Breast epithelium (tissue), 4 donors: ENCODE results near the gene NR3C2. TPM values are rescaled to one million over a fixed set of nuclear protein-coding genes. Genes with fewer than 3 reads are reported as not detected.
A peak's percentile ranks its signal among the peaks of the same experiment; 100 is the strongest.

Source experiments
- DNase-seq, 2 donors: peaks; one replicate each; pipeline ENCODE4 v3.0.0-alpha.2; 2019; ENCODE audit warnings: low spot score in 2 of 2
- H3K27ac ChIP-seq, 2 donors: fragments of 200-600 bp; sonication (generic) in 1 of 2; one replicate each; pipeline ENCODE4 v1.5.1; 2016 to 2019; ENCODE audit warnings: mild to moderate bottlenecking in 1 of 2
- H3K27me3 ChIP-seq, 2 donors: fragments of 200-600 bp; sonication (generic) in 1 of 2; one replicate each; pipeline versions ENCODE4 v1.5.1 to v1.6.0; 2017 to 2019; ENCODE audit warnings: control low read depth in 1 of 2, mild to moderate bottlenecking in 1 of 2
- H3K36me3 ChIP-seq: fragments of 200-600 bp; one replicate; pipeline ENCODE4 v1.5.1; 2019
- H3K4me1 ChIP-seq, 2 donors: fragments of 200-600 bp; sonication (generic); one replicate each; pipeline ENCODE4 v1.5.1; 2016 to 2019; ENCODE audit warnings: control low read depth in 1 of 2
- H3K4me3 ChIP-seq, 3 donors: fragments of 200-600 bp; sonication (generic); 1 replicate in 2 of 3; 2 replicates in 1 of 3; pipeline ENCODE4 v1.5.1; 2016 to 2019; ENCODE audit warnings: mild to moderate bottlenecking in 3 of 3, moderate library complexity in 2 of 3
- H3K9me3 ChIP-seq, 2 donors: fragments of 200-600 bp; sonication (generic) in 1 of 2; one replicate each; pipeline ENCODE4 v1.5.1; 2016 to 2019; ENCODE audit warnings: control low read depth in 1 of 2
- POLR2A ChIP-seq: fragments of 450-650 bp; IDR thresholded peaks from one replicate; pipeline ENCODE4 v1.6.1; 2016; ENCODE audit warnings: antibody characterized with exemption, mild to moderate bottlenecking, moderate library complexity
- POLR2AphosphoS5 ChIP-seq, 3 donors: sonication (generic); formaldehyde crosslinking; IDR thresholded peaks; one replicate each; pipeline ENCODE4 v1.6.1; 2017; ENCODE audit warnings: antibody characterized with exemption in 3 of 3
- intact Hi-C: fragments of 100-400 bp; cut with DNase I; formaldehyde crosslinking; loops from one replicate; pipeline ENCODE4 v1.15.1; 2023; ENCODE audit warnings: low total_unique reads
- total RNA-seq, 3 donors: library from RNA; depleted of rRNA; stranded (reverse); fragments of >200 nt; gene quantifications; one replicate each; pipeline ENCODE4 v1.1.0, GENCODE V29; 2016
- TF ChIP-seq, protein P1 (sequence below), 3 donors: fragments of 450-650 bp; IDR thresholded peaks; one replicate each; pipeline ENCODE4 v1.5.1; 2016 to 2017; ENCODE audit warnings: antibody characterized with exemption in 3 of 3, mild to moderate bottlenecking in 3 of 3, moderate library complexity in 3 of 3

The NR3C2 gene
- total RNA-seq, 3 donors from 2014 or later = 8.0 to 39.5 (median 13.8) TPM

DNA sequence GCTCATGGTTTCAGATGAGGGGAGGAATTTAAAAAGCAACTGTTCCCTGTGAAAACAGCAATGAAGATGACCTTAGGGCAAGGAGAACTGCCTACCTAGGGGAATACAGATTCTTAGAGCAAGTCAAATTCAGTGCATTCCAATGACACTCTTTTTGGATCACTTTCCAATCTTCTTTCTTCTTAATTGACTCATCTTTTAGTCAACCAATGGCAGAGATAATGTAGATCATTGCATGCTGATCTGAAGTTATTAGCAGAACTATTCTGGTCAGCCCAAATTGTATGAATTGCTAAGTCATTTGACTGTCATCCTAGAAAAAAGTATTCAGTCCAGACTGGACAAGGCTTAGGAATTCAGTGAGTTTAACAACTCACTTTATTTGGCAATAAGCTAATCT lies 12.6 kb upstream of the NR3C2 start:
- H3K9me3 ChIP-seq = no peaks in the 10 kb centered on the region
- no peak for DNase-seq
- no peaks in the 10 kb centered on the region for H3K36me3 ChIP-seq
- no peaks in the 10 kb centered on the region for H3K27me3 ChIP-seq
- intact Hi-C loops = no loop called here
- no peak overlapping the region for H3K27ac ChIP-seq
- H3K4me3 ChIP-seq = no peak overlapping the region
- TF ChIP-seq POLR2AphosphoS5 (IDR thresholded peaks at IDR 0.05) = no peak
- no peaks in the 10 kb centered on the region for H3K4me1 ChIP-seq

GRCh38 chr4:148453833-148454232 lies 11.6 kb upstream of the NR3C2 start:
- no peak overlapping the region for H3K27ac ChIP-seq
- intact Hi-C loops = no loop called here
- DNase-seq = no peak
- H3K9me3 ChIP-seq = no peaks in the 10 kb centered on the region
- no peaks in the 10 kb centered on the region for H3K27me3 ChIP-seq
- TF ChIP-seq POLR2A = no peak
- TF ChIP-seq, protein P1, sequence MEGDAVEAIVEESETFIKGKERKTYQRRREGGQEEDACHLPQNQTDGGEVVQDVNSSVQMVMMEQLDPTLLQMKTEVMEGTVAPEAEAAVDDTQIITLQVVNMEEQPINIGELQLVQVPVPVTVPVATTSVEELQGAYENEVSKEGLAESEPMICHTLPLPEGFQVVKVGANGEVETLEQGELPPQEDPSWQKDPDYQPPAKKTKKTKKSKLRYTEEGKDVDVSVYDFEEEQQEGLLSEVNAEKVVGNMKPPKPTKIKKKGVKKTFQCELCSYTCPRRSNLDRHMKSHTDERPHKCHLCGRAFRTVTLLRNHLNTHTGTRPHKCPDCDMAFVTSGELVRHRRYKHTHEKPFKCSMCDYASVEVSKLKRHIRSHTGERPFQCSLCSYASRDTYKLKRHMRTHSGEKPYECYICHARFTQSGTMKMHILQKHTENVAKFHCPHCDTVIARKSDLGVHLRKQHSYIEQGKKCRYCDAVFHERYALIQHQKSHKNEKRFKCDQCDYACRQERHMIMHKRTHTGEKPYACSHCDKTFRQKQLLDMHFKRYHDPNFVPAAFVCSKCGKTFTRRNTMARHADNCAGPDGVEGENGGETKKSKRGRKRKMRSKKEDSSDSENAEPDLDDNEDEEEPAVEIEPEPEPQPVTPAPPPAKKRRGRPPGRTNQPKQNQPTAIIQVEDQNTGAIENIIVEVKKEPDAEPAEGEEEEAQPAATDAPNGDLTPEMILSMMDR (IDR thresholded peaks at IDR 0.05) = no peak
- TF ChIP-seq POLR2AphosphoS5 (IDR thresholded peaks at IDR 0.05) = no peak
- H3K36me3 ChIP-seq = no peaks in the 10 kb centered on the region
- H3K4me3 ChIP-seq = no peak overlapping the region
- H3K4me1 ChIP-seq = no peaks in the 10 kb centered on the region

GRCh38 chr4:148452970-148453369 lies 10.8 kb upstream of the NR3C2 start:
- DNase-seq = no peak
- Histone ChIP-seq H3K27me3 (no peaks in the 10 kb centered on the region), H3K4me3 (no peak overlapping the region), H3K36me3 (no peaks in the 10 kb centered on the region), H3K4me1 (no peaks in the 10 kb centered on the region), H3K27ac (no peak overlapping the region), H3K9me3 (no peaks in the 10 kb centered on the region)
- TF ChIP-seq, protein P1 (IDR thresholded peaks at IDR 0.05) = no peak
- TF ChIP-seq POLR2AphosphoS5 (IDR thresholded peaks at IDR 0.05) (no peak), POLR2A (no peak)
- intact Hi-C loops = no loop called here

- intact Hi-C loops = no loop called here
- Histone ChIP-seq H3K27me3 (no peaks in the 10 kb centered on the region), H3K27ac (no peak overlapping the region), H3K36me3 (no peaks in the 10 kb centered on the region), H3K4me3 (no peak overlapping the region), H3K4me1 (no peaks in the 10 kb centered on the region), H3K9me3 (no peaks in the 10 kb centered on the region)
- no peak for TF ChIP-seq POLR2AphosphoS5 (IDR thresholded peaks at IDR 0.05)
- no peak for DNase-seq
These were observed 7.7 kb upstream of the NR3C2 start for GRCh38 chr4:148449921-148450320.

GRCh38 chr4:148448141-148448540 lies 5.9 kb upstream of the NR3C2 start:
- Histone ChIP-seq H3K27ac (no peak overlapping the region), H3K27me3 (no peaks in the 10 kb centered on the region), H3K36me3 (no peaks in the 10 kb centered on the region), H3K4me3 (no peak overlapping the region), H3K4me1 (no peaks in the 10 kb centered on the region), H3K9me3 (no peaks in the 10 kb centered on the region)
- TF ChIP-seq POLR2AphosphoS5 (IDR thresholded peaks at IDR 0.05) (no peak), POLR2A (no peak)
- TF ChIP-seq, protein P1 (IDR thresholded peaks at IDR 0.05) = no peak
- DNase-seq = no peak
- intact Hi-C loops = no loop called here

GRCh38 chr4:148447681-148448080 lies 5.5 kb upstream of the NR3C2 start:
- Histone ChIP-seq H3K27me3 (no peaks in the 10 kb centered on the region), H3K9me3 (no peaks in the 10 kb centered on the region), H3K4me1 (no peaks in the 10 kb centered on the region), H3K4me3 (peak overlapping the region in 1 of 3 donors; percentile 37), H3K27ac (no peak overlapping the region), H3K36me3 (no peaks in the 10 kb centered on the region)
- TF ChIP-seq POLR2AphosphoS5 (IDR thresholded peaks at IDR 0.05) (no peak), POLR2A (no peak)
- TF ChIP-seq, protein P1 (IDR thresholded peaks at IDR 0.05) = no peak
- no peak for DNase-seq
- intact Hi-C loops = no loop called here
